Ureter (tissue), 1 donor: Measurements from ENCODE around the gene ALKAL2. TPM values are rescaled to one million over a fixed set of nuclear protein-coding genes. Genes with fewer than 3 reads are reported as not detected.
"Not testable (repeated sequence)": the region's sequence is repeated elsewhere in the genome, so short reads cannot be mapped to it uniquely, and the experiment has no call there.

Source experiments
- DNase-seq: peaks from one replicate; pipeline ENCODE4 v3.0.0-alpha.2; 2020; ENCODE audit warnings: low spot score
- total RNA-seq: library from RNA; stranded (reverse); gene quantifications from one replicate; pipeline ENCODE4 v1.2.4, GENCODE V29; 2023
- donor health status: DM: yes; HTN: yes; CAD: no.

Gene ALKAL2, protein sequence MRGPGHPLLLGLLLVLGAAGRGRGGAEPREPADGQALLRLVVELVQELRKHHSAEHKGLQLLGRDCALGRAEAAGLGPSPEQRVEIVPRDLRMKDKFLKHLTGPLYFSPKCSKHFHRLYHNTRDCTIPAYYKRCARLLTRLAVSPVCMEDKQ
- 1.9 TPM for total RNA-seq

GRCh38 chr2:287911-288757, at the start of gene ALKAL2:
TSS of gene ALKAL2 (minus strand) at chr2:288091. CDS start at chr2:287835, 256 bp downstream.
- DNase-seq, result no peak

DNA sequence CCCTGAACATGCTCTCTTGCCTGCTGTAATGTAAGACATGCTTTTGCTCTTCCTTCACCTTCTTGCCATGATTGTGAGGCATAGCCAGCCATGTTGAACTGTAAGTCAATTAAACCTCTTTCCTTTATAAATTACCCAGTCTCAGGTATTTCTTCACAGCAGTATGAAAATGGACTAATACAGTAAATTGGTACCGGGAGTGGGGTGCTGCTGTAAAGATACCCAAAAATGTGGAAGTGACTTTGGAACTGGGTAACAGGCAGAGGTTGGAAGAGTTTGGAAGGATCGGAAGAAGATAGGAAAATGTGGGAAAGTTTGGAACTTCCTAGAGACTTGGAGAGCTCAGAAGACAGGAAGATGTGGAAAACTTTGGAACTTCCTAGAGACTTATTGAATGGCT, 49.1 kb upstream of the ALKAL2 start:
- DNase-seq, result not testable (repeated sequence)

DNA sequence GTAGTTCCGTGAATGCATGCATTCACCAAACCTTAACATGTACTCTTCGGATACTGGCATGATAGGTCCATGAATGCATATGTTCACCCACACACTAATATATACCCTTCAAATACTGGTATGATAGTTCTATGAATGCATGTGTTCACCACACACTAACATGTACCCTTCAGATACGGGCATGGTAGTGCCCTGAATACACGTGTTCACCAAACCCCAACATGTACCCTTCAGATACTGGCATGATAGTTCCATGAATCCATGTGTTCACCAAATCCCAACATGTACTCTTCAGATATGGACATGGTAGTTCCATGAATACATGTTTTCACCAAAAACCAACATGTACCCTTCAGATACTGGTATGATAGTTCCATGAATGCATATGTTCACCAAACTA, 48.5 kb upstream of the ALKAL2 start:
- DNase-seq, result no peak

- DNase-seq, result no peak
Observed at GRCh38 chr2:332592-332991, 44.7 kb upstream of the ALKAL2 start.

GRCh38 chr2:328761-329160, 40.9 kb upstream of the ALKAL2 start:
- no peak for DNase-seq

DNA sequence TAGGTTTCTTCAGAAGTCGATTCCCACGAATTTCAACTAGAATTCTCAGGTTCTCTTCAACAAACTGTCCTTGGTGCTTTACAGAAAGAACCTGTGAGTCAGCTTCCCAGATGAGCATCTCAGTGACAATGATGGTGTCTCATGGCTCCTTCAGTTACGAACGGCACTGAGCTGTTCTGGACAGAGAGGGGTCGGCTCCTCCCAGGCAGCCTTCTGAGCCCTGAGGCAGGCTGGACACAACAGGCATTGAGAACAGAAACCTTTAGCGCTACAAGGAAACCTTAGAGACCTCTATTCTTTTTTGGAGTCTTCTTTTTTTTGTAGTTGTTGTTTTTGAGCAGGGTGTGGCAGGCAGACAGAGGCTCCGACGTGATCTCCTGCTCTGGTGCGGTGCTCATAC, 35.1 kb upstream of the ALKAL2 start:
- DNase-seq, result no peak

DNA sequence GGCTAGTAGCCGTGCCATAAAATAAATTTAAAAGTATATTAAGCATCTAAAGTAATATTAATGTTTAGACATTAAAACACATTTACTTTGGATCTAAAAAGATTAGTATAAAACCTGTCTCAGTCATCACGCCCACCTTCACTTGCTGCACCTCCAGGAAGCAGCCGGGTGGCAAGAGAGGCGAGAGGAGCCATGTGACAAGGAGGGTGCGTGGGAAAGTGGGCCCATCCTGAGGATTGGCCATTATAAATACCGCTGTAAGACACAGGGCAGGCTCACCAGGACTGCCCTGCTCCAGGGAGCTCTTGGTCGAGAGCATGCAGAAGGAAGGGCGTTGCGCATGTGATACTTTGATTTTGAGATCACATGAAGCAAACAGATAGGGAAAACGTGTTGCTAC, 34.4 kb upstream of the ALKAL2 start:
- no peak for DNase-seq

DNA sequence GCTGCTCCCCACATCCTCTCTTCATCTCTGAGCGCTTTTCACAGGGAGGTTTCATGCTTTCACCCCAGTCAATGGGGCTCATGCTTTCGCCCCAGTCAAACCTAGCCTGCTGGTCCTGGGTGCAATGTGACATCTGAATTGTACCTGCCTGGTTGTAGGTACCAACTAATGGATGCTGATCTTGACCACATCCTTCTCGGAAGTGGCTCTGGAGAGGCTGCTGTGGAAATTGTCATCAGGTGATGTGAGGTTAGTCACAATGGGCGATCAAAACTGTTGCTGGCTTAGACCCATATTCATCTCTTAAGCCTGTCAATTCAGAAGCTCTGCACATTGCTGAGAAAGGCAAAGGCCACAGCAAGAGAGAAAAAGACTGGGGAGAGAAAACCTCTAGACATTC, 32.7 kb upstream of the ALKAL2 start:
- no peak for DNase-seq

- no peak for DNase-seq
Observed at GRCh38 chr2:319059-319600, 31.2 kb upstream of the ALKAL2 start.

DNA sequence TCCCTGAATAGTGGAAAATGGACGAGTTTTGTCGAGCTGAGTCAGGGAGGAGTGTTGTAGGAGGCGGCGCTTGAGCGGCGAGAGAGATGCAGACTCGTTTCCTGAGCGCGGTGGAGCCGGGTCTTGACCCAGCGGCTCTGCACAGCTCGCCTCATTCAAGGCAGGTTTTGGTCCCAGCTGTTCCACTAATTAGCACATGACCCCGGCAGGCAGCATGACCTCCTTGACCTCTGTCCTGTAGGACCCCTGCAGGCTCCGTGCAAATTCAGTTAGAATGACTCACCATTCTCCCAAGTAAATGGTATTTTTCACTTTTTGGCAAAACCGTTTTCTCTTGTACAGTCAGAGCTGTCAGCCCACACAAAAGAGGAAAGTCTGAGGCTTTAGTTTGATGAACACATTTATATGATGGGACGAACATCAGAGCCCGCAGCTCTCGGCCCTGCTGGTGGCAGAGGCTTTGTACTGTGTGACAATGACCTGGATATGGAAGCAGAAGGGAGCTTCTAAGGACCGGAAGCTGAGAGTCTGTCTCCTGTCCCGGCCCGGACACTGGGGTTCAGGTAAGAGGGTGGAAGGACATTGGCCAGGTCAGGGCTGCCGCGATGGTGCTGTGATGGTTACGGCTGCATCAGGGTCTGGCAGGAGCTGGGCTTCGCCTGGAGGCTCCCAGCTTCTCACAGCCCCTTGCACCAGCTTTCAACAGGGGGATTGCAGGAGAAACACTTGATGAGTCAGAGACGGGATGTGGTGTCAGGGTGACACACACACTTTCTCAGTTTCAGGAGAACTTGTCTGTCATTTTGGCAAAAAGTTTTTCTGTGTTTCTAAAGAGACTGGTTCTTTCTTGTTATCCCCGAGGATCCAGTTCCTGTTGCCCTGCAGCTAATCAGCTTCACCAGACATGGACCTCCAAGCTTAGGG, 29.9 kb upstream of the ALKAL2 start:
- DNase-seq, result no peak

GRCh38 chr2:316381-316780, 28.5 kb upstream of the ALKAL2 start:
- DNase-seq, result no peak

DNA sequence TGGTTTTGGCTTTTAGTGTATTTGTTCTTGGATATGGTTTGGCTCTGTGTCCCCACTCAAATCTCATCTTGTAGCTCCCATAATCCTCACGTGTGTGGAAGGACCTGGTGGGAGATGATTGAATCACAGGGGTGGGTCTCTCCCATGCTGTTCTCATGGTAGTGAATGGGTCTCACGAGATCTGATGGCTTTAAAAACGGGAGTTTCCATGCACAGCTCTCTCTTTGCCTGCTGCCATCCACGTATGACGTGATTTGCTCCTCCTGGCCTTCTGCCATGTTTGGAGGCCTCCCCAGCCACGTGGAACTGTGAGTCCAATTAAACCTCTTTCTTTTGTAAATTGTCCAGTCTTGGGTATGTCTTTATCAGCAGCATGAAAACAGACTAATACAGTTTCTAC, 28.0 kb upstream of the ALKAL2 start:
- not testable (repeated sequence) for DNase-seq

DNA sequence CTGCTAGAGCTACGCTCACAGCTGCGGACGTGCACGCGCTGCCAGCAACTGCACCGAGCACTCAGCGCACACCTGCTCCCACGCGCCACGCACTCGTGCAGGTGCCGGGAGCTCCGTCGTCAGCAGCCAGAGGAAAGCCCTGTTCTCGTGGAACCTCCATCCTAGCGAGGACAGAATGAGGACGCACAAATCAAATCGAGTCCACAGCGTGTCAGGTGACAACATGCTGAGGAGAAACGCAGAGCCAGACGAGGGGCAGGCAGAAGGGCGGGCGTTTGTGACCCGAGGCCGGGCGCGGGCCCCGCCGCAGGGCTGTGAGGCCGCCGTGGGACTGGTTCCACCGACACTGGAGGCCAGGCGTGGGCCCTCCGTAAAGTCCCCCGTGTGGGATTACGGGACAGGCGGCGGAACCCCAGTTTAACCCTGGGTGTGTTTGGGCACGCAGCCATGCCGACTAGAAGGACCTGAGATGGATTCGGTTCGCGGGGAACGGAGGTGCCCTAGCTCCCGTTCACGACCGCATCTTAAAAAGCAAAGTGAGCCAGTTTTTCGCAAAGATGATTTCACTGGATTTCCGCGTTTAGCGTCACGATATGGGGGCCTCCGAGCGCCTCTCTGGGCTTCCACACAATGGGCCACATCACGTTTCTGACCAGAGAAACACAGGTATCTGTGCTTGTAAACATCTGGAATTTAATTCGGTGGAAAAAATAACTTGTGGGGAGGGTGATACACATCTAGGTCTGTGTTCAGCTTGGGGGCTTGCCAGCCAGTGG, 26.9 kb upstream of the ALKAL2 start:
- no peak for DNase-seq

GRCh38 chr2:313991-314390, 26.1 kb upstream of the ALKAL2 start:
- DNase-seq, result no peak

DNA sequence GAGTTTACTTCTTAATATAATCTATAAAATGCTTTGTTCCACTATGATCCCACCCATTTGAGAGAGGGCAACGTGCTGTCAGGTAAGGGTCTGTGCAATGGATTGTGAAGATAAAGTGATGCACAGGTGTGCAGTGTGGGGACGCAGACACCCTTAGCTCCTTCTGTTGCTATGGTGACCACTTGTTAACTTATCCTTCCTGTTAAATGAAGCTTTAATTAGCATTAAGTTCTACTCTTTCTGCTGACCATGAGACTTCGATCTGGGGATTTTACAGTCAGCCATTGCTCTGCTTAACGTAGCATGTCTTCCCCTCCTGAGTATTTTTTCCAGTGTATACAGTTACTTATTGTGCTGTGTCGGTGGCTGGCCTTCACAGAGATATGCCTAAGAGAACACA, 23.1 kb upstream of the ALKAL2 start:
- DNase-seq, result no peak

- no peak for DNase-seq
Observed at GRCh38 chr2:309954-310510, 22.1 kb upstream of the ALKAL2 start.

DNA sequence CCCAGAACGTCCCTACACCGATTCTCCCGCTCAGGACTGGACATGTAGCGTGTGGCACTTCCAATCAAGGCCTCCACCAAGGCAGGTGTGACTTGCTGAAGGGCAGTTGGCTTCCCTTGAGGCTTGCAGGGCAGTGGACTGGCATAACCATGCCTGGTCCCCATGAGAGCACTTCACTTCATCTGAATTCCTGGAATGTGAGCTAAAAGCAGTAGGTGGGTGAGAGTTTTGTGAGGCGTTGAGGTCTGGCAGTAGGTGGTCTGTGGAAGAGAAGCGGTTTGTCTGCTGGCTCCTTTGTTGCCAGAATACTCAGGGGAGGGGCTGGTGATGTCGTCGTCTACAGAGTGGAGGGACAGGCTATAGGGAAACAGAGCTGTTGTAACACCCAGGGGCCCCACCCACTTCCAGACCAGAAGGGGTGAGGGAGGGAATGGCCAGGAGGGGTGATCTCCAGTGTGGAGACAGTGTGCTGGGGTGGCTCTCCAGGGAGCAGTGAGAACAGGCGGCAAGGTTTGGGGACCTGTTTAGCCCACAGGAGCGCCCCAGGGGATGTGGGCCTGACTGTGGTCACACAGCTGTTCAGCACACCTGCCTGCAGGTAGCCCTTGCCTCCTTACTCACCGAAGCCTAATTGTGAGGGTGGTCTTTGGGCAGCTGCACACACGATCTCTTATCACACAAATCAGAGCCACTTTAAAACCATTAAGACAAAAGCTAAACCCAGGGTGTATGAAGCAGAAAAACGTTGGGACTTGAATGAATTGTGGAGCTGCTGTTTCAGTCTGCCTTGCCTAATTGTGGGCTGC, 21.5 kb upstream of the ALKAL2 start:
- DNase-seq, result no peak

GRCh38 chr2:305366-305765, 17.5 kb upstream of the ALKAL2 start:
- DNase-seq, result no peak

DNA sequence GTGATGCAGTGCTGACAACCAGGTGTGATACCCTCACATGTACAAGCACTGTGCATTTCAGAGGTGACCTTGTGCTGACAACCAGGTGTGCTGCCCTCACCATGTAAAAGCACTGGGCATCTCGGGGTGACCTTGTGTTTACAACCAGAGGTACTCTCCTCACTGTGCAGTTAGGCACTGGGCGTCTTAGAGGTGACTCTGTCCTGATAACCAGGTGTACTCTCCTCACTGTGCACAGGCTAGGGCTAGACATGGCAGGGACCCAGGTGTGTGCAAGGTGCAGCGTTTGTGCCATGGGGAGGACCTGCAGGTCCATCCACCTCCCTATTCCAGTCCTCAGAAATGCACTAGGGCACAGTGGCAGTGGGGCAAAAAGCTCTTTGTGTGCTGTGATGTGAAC, 8.5 kb upstream of the ALKAL2 start:
- DNase-seq, result no peak

- no peak for DNase-seq
Observed at GRCh38 chr2:295090-295489, 7.2 kb upstream of the ALKAL2 start.
